NOMO-1 treated with DMSO at 0.1 percent for 48 hours (cell line): ENCODE data around the gene KCNF1.

Experiments
- DNase-seq: peaks from one replicate; lab custom pipeline; 2025; ENCODE audit not compliant: unreplicated experiment; lab: John Stamatoyannopoulos, UW

The KCNF1 gene

DNA sequence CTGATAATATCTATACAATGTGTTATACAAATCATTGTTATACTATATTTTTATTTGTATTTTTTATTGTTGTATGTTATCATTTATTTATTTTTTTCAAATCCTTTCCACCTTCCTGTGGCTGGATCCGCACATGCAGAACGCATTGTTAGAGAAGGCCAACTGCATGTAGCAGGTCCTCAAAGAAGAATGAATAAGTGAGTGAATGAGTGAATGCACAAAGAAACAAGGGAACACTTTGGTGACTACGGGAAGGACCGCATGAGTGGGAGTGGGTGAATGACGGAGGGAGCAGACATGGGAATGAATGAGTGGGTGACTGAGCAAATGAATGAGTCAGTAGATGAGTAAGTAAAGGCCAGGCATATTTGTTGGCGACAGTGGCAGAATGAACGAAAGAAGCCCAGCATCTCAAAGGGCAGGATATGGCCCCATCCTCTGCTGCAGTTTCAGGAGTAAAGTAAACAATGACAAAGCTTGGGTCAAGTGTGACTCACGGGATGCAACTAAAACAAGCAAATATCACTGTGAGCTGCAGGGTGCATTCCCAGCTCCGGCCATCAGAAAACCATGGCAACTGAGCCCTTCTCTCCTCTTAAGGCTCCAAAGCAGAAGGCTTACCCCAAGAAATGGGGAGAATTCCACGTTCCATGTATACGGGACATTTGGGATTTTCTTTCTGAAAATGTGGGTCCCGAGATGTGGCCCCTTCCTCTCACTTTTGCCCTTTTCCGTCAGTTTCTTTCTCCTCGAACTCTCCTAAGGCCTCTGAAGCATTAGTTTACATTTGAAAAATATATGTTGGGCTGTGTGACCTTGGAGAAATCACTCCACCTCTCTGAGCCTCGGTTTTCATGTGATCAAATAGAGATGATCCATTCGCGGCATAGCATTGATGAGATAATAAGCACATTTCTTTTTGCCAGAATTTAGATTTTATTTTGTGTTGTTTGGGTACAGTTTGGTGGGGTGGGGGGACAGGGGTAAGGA lies 24.5 kb downstream of the KCNF1 start:
- DNase-seq = no peak

DNA sequence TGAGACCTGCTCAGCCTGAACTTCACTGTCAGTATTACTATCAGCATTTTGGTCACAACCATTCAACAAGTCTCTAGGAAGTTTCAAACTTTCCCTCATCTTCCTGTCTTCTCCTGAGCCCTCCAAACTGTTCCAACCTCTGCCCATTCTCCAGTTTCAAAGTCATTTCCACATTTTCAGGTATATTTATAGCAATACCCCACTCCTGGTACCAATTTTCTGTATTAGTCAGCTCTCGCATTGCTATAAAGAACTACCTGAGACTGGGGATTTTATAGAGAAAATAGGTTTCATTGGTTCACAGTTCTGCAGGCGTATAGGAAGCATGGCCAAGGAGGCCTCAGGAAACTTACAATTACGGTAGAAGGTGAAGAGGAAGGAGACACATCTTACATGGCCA lies 27.3 kb downstream of the KCNF1 start:
- no peak for DNase-seq

DNA sequence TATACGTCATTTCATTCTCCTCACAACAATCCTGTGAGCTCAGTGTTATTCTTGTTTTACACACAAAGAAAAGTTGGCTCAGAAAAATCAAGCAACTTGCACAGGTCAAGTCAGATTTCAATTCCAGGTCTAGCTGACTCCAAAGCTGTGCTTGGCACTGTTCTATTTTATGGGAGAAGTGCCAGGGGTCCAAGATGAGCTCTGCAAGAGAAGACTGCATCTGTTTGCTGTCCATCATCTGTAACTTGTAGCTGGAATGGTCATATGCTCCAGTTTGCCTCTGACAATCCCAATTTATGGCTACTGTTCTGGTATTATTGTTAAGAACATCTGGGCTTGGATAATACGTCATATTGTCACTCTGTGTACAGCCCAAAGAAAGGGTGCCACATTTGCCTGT lies 28.9 kb downstream of the KCNF1 start:
- DNase-seq = no peak

DNA sequence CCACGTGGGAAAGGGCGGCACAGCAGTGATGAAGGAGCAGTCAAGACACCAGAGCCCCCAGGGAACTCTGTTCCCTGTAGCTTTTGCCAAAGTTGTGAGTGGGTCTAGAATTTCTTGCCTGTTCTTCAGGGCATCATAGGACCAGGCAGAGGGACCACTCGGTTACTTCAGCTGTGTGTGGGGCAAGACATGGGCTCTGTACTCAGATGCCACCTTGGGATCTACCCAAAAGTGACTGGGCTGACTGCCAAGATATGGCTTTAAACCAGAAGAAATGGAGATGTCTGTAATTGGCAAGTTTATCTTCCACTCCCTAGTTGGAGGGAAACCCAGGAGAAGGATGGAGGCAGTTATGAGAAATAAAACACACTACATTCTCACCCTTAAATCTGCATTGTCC lies 29.6 kb downstream of the KCNF1 start:
- no peak for DNase-seq

- DNase-seq = no peak
Measured at GRCh38 chr2:10944799-10945198, 33.1 kb downstream of the KCNF1 start.

DNA sequence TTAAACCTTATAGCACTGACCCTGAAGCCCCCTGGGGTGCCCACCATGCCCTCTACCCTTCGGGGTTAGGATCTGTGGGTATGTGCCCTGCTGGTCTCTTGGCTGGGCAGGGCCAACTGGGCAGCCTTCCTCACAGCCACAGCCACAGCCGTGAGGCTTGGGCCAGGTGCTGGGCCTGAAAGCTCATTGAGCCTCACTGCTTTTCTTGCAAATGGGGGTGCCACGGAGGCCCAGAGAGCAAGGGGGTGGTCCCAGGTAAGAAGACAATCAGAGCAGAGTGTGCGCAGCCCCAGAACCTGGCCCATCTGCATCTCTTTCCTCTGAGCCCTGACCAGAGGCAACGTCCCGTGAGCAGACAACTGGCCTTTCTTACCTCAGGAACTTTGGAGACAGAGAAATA lies 34.7 kb downstream of the KCNF1 start:
- no peak for DNase-seq

- no peak for DNase-seq
Measured at GRCh38 chr2:10947005-10947440, 35.3 kb downstream of the KCNF1 start.

DNA sequence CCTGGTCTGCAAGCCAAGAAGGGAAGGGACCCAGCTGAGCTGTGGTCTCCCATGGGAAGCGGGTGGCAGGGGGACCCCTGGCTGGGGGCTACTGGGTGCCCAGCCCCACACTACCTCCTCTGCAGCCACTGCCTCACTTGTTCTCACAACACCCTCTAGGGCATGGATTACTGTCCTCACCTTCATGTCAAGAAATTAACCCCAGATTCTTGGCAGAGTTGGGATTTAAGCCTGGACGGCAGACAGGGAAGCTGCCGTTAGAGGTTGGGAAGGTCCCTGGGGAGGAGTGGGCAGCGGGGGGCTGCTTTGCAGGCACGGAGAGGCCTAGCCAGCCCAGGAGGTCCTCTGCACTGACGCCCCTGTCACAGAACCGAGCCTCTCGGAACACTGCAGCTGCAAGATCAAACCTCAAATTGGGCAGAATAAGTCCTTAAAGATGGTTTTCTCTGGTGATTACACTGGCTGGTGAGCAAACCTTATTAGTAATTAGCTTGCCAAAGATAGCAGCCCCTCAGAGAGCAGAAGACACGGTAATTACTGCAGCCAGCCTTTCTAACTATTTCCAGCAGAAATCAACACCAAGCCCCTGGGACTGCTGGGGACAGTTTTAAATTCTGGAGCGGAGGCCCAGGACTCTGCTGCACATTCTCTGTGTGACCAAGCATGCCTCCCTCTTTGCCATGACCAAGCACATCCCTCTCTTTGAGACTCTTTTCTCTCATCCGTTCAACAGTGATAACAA lies 35.9 kb downstream of the KCNF1 start:
- no peak for DNase-seq

DNA sequence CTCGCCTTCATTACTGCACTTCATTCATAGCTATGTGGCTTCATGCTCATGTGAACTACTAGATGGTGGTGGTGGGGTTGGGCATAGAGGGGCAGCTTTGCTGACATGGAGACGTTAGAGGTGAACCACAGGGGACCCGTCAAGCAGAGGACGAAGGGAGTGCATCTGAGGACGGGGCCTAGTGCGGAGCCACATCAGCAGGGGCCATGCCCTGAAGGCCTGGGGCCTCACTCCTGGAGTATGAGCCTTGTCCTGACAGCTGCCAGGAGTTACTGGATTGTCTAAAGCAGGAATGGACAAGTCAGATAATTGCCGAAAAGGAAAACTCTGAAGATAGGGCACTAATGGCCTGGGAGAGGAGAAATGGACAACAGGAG lies 36.4 kb downstream of the KCNF1 start:
- DNase-seq = no peak

DNA sequence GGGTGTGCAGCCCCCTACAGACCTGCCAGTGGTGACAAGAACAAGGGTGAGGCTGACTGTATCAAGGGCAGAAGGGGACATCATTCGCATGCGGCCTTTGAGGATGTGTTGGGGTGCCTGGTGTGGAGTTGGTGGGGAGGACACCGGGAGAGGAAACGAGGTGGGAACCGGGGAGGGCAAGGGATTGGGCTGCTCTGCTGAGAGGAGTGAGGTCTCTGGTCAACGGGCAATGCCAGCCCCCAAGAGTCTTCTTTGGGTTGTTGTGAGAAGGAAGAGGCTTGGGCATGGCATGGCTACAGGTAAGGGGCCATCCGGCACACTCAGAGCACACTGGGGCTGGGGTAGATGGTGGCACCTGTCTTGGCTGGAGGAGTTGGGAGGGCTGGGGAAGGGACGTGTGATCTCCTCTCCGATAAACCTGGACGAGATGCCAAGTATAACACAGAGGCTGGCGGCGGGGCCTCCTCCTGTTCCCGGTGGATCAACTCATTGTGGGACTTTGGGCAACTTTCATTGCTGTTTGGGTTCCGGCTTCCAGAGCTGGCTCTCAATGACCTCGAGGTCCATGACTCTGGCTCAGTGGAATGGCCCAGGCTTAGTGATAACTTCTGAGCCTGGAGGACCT lies 37.0 kb downstream of the KCNF1 start:
- DNase-seq = no peak

GRCh38 chr2:10949835-10950234 lies 38.1 kb downstream of the KCNF1 start:
- DNase-seq = no peak

DNA sequence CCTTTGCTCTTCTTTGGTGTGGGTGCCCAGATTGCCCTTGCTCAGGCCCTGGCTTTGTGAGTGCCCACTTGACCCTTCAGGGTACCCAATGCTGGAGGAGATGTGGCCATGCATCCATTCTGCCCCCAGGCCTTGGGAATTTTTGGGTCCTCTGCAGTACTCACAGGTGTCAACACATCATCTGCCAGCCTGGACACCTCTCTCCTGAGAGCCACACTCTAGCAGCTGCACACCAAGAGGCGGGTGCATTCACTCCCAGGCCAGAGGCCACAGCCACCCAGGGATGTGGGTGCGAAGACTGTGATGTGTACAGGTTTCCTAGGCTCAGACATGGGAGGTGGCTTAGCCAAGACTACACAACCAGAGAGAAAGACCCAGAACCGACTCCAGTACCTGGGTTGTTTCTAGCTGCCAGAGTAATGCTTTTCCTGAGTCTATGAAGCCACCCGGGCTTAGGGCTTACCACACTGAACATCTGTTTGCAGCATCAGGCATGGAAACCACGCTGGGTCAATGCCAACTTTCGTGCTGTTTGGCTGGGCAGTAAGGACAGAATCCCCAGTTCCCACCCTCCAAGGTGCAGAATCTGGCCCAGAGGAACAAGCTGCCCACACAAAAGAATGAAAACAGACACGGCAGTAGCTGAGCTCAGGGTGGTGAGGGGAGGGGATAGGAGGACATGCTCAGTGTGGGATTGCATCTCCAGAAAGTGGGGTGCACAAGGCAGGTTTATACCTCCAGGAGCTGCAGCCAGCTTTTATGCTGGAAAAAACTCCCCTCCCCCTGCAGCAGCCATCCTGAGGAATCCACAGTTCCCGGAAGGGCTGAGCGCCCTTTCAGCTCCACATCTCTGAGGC lies 40.1 kb downstream of the KCNF1 start:
- no peak for DNase-seq

GRCh38 chr2:10954416-10954815 lies 42.7 kb downstream of the KCNF1 start:
- no peak for DNase-seq

GRCh38 chr2:10954856-10955818 lies 43.4 kb downstream of the KCNF1 start:
- no peak for DNase-seq

GRCh38 chr2:10956006-10956790 lies 44.5 kb downstream of the KCNF1 start:
- no peak for DNase-seq

DNA sequence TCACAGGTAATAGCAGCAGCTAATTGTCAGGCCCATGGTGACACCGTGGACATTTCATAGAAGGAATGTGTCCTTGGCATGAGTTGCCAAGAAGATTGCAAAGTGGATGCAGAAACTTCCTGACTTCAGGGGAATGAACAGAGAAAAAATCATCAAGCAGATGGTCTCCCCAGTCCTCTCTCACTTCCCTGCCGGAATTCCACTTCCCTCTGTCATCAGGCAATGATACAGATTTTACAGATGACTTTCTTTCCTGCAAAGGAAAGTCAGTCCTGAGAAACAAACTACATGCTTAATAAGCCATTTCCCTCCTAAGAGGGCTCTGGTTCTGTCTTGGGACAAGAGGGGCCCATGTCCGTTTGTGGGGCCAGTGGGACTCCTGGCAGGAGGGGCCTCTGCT lies 45.7 kb downstream of the KCNF1 start:
- no peak for DNase-seq

DNA sequence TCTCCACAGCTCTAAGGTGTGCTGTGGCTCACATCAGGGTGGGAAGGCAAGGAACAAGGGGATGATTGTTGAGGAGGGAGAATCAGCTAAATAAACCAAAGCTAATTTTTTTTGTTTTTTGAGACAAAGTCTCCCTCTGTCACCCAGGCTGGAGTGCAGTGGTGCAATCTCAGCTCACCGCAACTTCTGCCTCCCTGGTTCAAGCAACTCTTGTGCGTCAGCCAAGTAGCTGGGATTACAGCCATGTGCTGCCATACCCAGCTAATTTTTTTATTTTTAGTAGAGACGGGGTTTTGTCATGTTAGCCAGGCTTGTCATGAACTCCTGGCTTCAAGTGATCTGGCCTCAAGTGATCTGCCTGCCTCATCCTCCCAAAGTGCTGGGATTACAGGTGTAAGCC lies 46.7 kb downstream of the KCNF1 start:
- peak; percentile 63 for DNase-seq

GRCh38 chr2:10960606-10961489 lies 49.1 kb downstream of the KCNF1 start:
- no peak for DNase-seq
